A673 (cell line): ENCODE results near the gene DOCK1. TPM values are rescaled to one million over a fixed set of nuclear protein-coding genes. Genes with fewer than 3 reads are reported as not detected.

Experiments used
- BruUV-seq: library from RNA; stranded (reverse); fragments of 400-500 nt; replicated peaks from 2 replicates; lab custom pipeline; 2021; lab: Mats Ljungman, UMichigan
- CTCF ChIA-PET: fragments of 300-600 bp; sonication (Branson Sonifier 250); formaldehyde crosslinking; loops from one replicate; lab custom pipeline; 2022; ENCODE audit warnings: antibody characterized with exemption; lab: Charles Lee
- POLR2A ChIA-PET: fragments of 300-600 bp; sonication (Branson Sonifier 250); formaldehyde crosslinking; loops from one replicate; lab custom pipeline; 2022; ENCODE audit warnings: antibody characterized with exemption; ENCODE audit not compliant: low non-redundant PET; lab: Charles Lee
- DNase-seq: peaks from one replicate; pipeline ENCODE4 v3.0.0-alpha.2; 2015; ENCODE audit warnings: low spot score
- H3K27ac ChIP-seq: fragments of 200-600 bp; sonication (generic); 2 replicates; pipeline ENCODE4 v1.5.1; 2016; ENCODE audit warnings: mixed run types, low read depth, mild to moderate bottlenecking, mixed read lengths, antibody characterized with exemption, low read length; ENCODE audit not compliant: poor library complexity, severe bottlenecking
- H3K27me3 ChIP-seq: fragments of 200-600 bp; sonication (generic); replicated peaks from 2 replicates; pipeline ENCODE4 v1.6.1; 2017; ENCODE audit warnings: mixed run types, low read depth, mild to moderate bottlenecking, mixed read lengths, antibody characterized with exemption, low read length; ENCODE audit not compliant: insufficient read depth, poor library complexity
- H3K36me3 ChIP-seq: fragments of 200-600 bp; sonication (generic); 2 replicates; pipeline ENCODE4 v1.6.1; 2016; ENCODE audit warnings: mixed run types, mild to moderate bottlenecking, mixed read lengths, antibody characterized with exemption, low read length; ENCODE audit not compliant: insufficient read depth, poor library complexity, severe bottlenecking
- H3K4me1 ChIP-seq: fragments of 200-600 bp; sonication (generic); 2 replicates; pipeline ENCODE4 v1.6.1; 2017; ENCODE audit warnings: mixed run types, mild to moderate bottlenecking, mixed read lengths, antibody characterized with exemption, low read length; ENCODE audit not compliant: insufficient read depth, poor library complexity, severe bottlenecking
- H3K4me3 ChIP-seq: fragments of 200-600 bp; sonication (generic); 2 replicates; pipeline ENCODE4 v1.5.1; 2016; ENCODE audit warnings: low read depth, mixed run types, mild to moderate bottlenecking, mixed read lengths, low read length; ENCODE audit not compliant: poor library complexity, severe bottlenecking
- H3K9me3 ChIP-seq: fragments of 200-600 bp; sonication (generic); 2 replicates; pipeline ENCODE4 v1.6.1; 2016; ENCODE audit warnings: mixed run types, low read depth, mild to moderate bottlenecking, mixed read lengths, antibody characterized with exemption, low read length; ENCODE audit not compliant: poor library complexity, severe bottlenecking
- EZH2 ChIP-seq: fragments of 200-600 bp; sonication (generic); IDR thresholded peaks from 2 replicates; pipeline ENCODE4 v1.6.1; 2017; ENCODE audit warnings: borderline replicate concordance, low read depth, mild to moderate bottlenecking, mixed read lengths, antibody characterized with exemption, low read length; ENCODE audit not compliant: poor library complexity, severe bottlenecking
- intact Hi-C: fragments of 100-400 bp; cut with micrococcal nuclease; formaldehyde crosslinking; loops from one replicate; pipeline ENCODE4 v1.10.0; 2022; ENCODE audit not compliant: unreplicated experiment
- total RNA-seq: library from RNA; stranded (reverse); gene quantifications from 2 replicates; pipeline ENCODE4 v1.2.3, GENCODE V29; 2021
- TF ChIP-seq, protein P1 (sequence below): fragments of 300-800, 200-600 bp; sonication (generic); conservative IDR thresholded peaks from 2 replicates; pipeline ENCODE4 v1.5.1; 2017; ENCODE audit warnings: low read depth, mild to moderate bottlenecking, antibody characterized with exemption, low read length, moderate library complexity, mixed read lengths

The DOCK1 gene
- total RNA-seq, 1 experiment from 2014 or later, result 30.7 TPM

DNA sequence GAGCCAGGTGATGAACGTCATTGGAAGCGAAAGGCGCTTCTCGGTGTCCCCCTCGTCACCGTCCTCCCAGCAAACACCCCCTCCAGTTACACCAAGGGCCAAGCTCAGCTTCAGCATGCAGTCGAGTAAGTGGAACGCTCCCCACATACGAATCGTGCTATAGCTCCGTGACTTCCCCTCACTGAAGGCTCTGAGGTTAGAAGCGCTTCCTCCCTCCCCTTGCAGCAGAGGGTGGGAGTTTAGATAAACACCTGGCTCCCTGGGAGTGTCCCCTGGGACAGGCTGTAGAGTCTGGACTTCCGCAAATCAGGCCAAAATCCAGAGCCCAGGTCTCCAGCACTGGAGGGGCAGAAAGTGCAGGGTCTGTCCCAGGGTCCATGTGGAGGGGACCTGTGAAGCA is 538.9 kb downstream of the DOCK1 start:
- BruUV-seq, result no TSS peak
- ChIA-PET POLR2A (no interaction called here), CTCF (no interaction called here)
- no peaks in the 10 kb centered on the region for H3K9me3 ChIP-seq
- DNase-seq, result no peak
- H3K4me1 ChIP-seq, result no peaks in the 10 kb centered on the region
- no peak overlapping the region for H3K4me3 ChIP-seq
- intact Hi-C loops, result no loop called here
- H3K27ac ChIP-seq, result no peak overlapping the region
- TF ChIP-seq EZH2, result no peak
- TF ChIP-seq, protein P1, sequence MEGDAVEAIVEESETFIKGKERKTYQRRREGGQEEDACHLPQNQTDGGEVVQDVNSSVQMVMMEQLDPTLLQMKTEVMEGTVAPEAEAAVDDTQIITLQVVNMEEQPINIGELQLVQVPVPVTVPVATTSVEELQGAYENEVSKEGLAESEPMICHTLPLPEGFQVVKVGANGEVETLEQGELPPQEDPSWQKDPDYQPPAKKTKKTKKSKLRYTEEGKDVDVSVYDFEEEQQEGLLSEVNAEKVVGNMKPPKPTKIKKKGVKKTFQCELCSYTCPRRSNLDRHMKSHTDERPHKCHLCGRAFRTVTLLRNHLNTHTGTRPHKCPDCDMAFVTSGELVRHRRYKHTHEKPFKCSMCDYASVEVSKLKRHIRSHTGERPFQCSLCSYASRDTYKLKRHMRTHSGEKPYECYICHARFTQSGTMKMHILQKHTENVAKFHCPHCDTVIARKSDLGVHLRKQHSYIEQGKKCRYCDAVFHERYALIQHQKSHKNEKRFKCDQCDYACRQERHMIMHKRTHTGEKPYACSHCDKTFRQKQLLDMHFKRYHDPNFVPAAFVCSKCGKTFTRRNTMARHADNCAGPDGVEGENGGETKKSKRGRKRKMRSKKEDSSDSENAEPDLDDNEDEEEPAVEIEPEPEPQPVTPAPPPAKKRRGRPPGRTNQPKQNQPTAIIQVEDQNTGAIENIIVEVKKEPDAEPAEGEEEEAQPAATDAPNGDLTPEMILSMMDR, result no peak
- H3K27me3 ChIP-seq, result no peaks in the 10 kb centered on the region
- no peaks in the 10 kb centered on the region for H3K36me3 ChIP-seq

DNA sequence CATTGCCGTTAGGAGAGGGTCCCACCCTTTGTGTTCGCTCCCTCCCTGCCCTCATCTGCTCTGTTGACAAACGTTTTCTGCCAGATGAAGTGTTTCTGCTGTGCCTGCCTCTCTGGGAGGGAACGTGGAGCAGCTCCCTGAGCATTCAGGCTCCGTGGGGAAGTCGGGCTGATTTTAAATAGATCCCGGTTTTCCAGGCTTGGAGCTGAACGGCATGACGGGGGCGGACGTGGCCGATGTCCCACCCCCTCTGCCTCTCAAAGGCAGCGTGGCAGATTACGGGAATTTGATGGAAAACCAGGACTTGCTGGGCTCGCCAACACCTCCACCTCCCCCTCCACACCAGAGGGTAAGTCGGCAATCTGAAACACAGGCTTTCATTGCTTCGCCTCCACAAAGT is 542.0 kb downstream of the DOCK1 start:
- ChIA-PET CTCF (no interaction called here), POLR2A (no interaction called here)
- H3K9me3 ChIP-seq, result no peaks in the 10 kb centered on the region
- no peaks in the 10 kb centered on the region for H3K36me3 ChIP-seq
- no peaks in the 10 kb centered on the region for H3K27me3 ChIP-seq
- no peak for DNase-seq
- H3K4me1 ChIP-seq, result no peaks in the 10 kb centered on the region
- no peak overlapping the region for H3K27ac ChIP-seq
- H3K4me3 ChIP-seq, result no peak overlapping the region
- BruUV-seq, result no TSS peak
- intact Hi-C loops, result no loop called here
- TF ChIP-seq, protein P1, result no peak
- no peak for TF ChIP-seq EZH2

DNA sequence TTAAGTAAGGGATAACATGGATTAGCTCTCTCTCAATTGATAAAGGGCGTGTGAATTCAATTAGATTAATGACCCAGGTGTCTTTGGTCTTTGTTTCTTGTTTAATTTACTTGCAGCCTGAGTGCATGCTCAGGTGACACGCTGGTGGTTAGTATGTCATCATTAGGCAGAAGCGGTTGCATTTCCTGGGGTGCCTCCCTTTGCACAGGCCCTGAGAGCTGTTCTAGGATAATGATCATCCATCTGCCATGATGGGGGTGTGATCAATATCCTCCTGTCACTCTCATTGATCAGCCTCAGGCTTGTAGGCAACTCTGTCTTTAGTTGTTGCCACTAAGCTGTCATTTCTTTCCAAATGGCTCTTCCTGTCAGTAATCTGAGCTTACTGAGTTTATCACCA is 544.3 kb downstream of the DOCK1 start:
- H3K27ac ChIP-seq, result no peak overlapping the region
- no peaks in the 10 kb centered on the region for H3K36me3 ChIP-seq
- no TSS peak for BruUV-seq
- H3K27me3 ChIP-seq, result no peaks in the 10 kb centered on the region
- TF ChIP-seq EZH2, result no peak
- TF ChIP-seq, protein P1, result no peak
- ChIA-PET CTCF (no interaction called here), POLR2A (no interaction called here)
- H3K4me1 ChIP-seq, result no peaks in the 10 kb centered on the region
- no peak for DNase-seq
- no peak overlapping the region for H3K4me3 ChIP-seq
- H3K9me3 ChIP-seq, result no peaks in the 10 kb centered on the region
- intact Hi-C loops, result no loop called here
